NCI-H748 treated with DMSO at 0.1 percent for 48 hours (cell line): ENCODE data around the gene CLDN5.

Experiments used
- DNase-seq: peaks from one replicate; lab custom pipeline; 2025; lab: John Stamatoyannopoulos, UW

Gene CLDN5

DNA sequence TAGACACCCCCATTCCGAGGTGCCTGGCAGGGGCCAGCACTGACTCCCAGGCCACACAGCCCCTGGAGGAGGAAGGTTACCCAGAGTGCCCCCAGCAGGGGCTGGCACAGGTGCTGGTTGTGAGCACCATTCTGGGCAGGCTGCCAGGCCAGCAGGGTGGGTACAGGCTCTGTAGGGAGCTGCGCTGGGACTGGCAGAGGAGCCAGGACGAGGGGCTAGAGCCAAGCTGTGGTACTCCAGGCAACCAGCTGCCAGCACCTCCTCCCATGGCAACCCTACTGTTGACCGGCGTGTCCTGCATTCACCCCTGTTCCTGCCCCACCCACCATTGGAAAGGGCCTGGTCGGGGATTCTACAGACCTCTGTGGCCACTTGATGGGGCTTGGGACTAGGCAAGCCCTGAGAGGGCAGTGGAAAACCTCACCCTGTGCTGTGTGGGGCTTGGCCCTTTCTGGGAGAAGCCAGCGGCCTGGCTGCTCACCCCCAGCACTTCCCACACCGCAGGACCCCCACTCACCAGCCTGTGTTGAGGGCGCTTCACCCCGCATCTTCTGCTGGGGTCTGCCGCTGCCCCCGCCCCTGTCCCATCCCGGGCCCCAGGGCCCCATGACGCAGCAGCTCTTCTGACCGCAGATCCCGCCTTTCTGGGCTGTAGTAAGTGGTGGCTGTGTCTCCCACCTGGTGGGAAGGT is 1.9 kb downstream of the CLDN5 start:
- DNase-seq = no peak

DNA sequence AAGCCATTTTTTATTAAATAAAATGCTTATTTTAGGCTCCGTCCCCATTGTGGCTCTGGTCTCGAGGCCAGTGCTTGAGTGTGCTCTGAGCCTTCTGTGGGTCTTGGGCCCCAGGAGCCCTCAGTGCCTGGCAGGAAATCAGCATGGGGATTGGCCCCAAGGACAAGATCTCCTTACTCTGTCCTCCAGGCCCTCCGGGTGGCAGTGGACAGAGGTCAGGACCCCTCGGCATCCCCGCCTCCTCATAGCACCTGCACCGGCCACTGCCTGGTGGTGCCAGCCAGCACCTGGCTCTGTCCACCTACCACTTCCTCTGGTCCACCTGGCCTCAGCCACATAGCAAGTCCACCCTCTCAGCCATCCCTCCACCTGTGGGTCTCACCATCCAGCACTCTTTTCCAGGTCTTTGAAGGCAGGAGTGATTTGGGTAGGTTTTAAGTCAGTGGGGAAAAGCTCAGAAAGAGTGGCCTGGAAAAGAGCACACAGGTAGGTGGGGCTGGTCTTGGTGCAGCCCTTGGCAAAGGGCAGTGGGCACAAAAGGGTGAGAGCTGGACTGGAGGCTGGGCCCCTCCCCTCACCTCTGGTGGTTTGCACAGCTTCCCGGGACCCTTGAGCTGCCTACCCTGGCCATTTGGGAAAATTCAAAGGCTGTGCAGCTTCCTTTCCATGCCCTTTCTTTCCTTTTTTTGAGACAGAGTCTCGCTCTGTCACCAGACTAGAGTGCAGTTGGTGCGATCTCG is 3.5 kb downstream of the CLDN5 start:
- no peak for DNase-seq

DNA sequence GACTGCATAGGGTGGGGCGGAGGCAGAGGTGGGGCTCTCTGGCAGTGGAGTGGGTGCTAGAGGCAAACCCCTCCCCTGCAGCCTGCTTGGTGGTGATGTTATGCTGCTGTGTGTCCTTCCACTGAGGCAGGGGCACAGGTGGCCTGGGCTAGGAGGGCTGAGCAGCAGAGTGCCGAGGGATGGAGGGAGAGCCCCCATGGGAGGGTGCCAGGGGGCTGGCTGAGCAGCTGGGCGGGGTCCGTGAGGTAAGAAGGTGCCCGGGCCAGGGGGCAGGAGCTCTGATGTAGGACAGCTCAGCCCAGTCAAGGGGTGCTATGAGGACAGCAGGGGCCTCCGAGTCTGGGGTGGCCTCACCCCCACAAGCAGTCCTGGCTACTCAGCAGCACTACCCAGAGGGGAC is 4.2 kb downstream of the CLDN5 start:
- DNase-seq = no peak

DNA sequence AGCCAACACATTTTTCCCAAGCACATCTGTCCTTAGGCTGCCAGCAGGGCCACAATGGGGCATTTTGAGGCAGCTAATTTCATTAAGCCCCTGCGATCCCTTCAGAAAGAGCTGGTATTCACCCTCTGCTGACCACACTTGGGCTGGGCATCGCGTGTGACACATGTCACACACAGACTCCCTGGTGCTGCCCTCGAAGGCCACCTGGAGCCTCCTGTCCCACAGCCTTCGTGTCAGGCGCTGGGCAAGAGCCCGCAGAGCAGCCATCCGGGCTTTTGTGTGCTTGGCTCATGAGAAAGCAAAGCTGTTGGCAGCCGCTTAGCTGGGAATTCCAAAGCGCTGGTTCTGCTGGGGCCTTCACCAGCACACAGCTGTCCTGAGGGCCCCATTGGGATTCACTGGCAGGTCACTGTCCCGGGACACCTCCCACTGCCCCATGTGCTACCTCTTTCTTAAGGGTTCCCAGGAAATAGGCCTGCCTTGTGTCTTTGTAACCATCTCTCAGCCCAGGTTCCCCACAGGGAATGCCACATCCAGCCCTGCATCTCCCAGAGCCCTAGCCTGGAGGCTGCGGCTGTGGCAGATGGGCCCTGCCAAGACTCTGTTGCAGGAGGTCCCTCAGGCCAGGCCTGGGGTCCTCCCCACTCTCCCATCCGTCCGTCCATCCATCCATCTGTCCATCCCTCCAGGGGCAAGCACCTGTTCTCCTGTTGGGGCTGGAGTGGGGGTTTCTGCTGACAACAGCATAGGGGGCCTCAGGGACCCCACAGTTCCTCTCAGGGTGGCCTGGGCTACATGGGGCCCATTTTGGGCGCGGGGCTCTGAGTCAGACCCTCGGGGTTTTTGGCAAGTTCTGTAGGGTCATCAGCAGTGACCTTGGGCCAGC is 4.9 kb downstream of the CLDN5 start:
- no peak for DNase-seq

DNA sequence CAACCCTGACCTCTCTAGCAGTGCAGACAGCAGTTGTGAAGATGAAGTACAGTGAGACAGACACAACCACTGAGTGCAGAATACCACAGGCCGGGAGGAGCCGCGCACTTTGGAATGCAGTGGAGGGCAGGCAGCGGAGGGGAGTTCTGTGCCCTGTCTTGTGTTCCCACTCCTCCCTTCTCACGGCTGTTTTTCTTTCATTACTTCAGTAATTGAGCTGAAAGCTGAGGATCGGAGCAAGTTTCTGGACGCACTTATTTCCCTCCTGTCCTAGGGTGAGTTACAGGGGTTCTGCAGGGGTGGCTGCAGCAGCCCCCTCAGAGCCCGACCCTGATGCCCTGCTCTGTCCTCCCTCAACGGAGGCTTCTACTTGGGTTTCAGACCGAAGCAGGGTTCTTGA is 5.6 kb downstream of the CLDN5 start:
- DNase-seq = no peak

DNA sequence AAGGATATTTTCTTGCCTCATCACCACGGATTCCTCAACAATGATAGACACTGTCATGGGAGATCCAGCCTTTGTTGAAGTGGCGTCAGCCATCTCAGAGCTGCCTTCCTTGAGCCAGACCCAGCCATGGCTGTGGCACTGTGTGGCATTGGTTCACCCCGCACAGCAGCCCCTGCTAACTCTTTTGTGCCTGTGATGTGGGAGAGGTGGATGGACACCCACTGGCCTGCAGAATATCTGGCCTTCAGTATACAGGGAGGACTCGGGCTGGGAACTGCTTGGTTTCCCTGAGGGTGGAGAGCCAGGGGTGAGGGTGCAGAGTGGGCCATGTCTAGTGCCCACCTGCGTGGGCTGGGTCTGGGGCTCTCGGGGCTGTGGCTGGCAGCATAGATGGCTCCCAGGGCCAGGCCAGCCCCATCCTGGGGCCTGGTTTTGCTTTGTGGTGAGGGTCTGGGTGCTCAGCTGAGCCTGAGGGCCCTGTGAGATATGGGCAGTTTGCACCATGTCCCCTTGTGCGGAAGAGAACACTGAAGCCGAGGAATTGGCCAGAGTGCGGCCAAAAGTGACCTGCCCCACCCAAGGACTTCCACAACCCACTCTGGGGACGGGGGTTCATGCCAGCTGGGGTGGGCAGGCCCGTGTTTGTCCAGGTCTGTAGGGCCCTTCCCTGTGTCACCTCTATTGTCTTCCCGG is 6.1 kb downstream of the CLDN5 start:
- no peak for DNase-seq

DNA sequence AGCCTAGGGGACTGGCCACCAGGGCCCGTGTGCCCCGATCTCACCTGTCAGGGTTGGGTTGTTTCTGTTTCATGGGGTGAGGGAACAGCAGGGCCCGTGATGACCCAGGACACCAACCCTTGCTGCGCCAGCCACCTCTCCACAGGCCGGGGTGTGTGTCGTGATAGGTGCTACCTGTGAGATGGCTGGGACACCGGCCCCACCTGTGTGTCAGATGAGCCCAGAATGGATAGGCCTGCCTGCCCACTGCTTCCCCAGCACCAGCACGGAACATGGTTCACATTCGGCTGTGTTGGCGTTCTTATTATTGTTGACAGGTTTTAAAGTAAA is 7.1 kb downstream of the CLDN5 start:
- no peak for DNase-seq

DNA sequence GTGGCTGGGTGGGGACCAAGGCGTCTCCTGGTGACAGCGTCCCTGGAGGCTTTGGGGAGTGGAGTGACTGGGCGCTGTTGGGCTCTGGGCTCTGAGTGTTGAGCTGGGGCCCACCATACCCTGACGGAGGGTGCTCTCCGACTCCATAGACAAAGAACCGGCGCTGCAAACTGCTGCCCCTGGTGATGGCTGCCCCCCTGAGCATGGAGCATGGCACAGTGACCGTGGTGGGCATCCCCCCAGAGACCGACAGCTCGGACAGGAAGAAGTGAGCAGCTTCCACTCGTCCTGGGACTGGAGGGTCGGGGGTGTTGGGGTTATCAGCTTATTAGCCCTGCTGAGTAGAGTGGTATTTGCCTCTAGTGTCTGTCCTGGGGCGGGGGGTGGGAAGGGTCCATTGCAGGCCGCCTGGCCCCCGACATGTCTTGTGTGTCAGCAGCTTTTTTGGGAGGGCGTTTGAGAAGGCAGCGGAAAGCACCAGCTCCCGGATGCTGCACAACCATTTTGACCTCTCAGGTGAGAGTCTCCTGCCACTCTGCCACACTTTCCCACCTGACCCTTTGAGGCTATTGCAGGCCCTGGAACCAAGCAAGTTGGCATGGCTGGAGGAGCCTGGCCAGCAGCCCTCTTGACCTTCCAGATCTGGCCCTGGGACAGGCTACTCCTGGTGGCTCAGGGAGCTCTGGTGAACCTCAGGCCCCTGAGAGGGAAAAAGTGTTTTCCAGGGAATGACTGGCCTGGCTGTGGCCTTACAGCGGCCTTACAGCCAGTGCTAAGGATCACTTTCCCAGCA is 7.6 kb downstream of the CLDN5 start:
- no peak for DNase-seq

DNA sequence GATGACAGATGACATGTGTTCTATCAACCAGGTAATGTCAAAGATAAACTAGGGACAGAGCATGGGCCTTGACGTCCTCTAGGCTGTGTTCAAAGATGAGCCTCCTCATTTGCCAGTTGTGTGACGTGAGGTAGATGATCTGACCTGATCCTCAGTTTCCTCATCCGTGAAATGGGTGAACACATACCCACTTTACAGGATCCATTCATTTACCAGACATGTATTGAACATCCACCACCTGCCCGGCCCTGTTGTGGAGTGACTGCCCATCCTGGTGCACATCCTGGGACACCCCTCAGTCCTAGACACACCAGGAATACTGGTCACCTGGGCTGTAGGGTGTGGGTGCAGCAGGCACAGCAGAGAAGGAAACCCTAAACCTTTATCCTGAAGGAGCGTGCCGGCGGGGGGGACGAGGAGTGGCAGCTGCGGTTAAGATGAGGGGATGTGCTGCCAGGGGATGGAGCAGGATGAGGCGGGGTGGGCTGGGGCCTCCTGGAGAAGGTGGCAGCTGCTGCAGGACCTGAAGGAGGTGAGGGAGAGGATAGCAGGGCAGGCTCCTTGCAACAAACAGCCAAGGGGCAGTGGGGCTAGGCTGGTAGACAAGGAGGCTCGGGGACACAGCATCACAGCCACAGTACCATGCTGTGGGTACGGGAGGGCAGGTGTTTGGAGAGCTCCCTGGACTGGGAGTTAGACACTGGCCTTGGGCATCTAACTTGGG is 8.4 kb downstream of the CLDN5 start:
- no peak for DNase-seq

DNA sequence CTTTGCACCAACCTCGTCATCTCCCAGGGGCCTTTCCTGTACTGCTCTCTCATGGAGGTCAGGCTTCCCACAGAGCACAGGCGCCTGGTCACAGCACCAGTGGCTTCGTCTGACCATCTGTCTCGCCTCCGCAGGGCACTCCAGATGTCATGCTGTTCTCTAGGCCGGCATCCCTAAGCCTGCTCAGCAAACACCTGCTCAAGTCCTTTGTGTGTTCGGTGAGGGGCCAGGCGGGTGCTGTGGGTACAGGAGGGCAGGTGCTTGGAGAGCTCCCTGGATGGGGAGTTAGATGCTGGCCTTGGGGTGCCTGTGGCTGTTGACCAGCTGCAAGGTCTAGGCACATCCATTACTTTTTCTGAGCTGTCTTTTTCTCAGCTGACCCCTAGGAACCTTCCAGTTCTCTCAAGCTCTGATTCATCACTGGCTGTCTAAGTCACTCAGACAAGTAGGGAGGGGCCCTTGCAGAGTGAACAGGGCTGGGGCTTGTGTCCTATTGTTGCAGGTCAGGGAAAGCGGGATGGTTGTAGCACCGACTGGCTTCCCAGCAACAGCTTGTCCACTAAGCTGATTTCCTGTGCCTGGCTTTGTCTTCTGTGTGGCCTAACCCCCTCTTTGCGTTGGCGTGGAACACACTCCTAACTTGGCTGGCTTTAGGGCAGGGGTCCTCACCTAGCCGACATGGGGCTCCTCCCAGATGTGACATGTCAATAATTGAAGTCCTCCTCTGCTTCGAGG is 9.2 kb downstream of the CLDN5 start:
- no peak for DNase-seq

DNA sequence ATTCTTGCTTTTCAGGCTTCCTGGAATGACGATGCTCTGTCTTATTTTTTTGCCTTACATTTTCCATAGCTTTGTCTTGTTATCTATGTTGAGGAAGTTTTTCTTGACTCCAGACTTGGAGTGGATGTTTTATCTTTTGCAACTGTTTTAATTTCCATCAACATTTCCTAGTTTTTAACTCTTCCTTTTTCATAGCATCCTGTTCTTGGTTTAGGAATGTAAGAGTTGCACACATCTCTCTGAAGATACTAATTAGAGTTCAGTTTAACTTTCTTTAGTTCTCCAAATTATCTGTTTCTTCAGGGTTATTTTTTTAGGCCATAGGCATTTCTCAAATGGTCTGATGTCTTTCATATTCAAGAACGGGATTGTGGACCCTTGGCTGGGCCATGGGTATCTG is 10.4 kb downstream of the CLDN5 start:
- DNase-seq = no peak

DNA sequence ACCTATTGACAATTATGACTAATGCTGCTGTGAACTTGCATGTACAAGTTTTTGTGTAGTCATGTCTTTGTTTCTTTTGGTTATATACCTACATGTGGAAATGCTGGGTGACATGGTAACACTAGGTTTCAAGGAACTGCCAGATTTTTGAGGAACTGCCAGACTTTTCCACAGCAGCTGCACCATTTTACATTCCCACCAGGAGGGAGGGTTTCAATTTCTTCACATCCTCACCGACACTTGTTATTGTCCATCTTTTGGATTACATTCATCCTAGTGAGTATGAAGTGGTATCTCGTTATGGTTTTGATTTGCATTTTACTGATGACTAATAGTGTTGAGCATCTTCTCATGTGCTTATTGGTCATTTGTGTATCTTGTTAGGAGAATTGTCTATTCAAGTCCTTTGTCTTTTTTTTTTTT is 13.3 kb downstream of the CLDN5 start:
- no peak for DNase-seq

DNA sequence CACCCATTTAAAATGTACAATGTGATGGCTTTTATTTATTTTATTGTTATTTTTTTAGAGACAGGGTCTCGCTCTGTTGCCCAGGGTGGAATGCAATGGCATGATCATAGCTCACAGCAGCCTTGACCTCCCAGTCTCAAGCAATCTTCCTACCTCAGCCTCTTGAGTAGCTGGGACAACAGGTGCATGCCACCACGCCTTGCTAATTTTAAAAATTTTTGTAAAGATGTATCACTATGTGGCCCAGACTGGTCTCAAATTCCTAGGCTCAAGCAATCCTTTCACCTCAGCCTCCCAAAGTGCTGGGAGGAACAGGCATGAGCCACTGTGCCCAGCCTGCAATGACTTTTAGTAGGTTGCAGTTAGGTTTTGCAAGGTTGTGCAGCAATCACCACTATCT is 14.3 kb downstream of the CLDN5 start:
- no peak for DNase-seq

DNA sequence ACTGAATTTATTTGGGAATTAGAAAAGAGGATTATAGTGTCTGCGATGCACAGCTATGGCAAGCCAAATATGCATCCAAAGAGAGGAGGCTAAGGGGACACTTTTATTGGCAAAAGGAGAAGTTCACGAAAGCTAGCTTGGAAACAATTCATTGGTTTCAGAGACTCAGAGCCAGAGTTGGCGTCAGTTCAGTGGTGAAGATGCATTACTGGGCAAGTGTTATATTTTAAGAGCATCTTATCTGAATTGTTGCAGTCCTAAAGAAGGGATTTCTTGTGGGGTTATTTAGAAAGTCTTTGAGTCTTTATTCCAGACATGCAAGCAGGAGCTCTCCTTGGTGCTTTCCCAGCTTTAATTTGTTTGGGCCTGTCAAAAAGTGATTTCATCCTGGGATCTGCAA is 15.0 kb downstream of the CLDN5 start:
- DNase-seq = no peak

DNA sequence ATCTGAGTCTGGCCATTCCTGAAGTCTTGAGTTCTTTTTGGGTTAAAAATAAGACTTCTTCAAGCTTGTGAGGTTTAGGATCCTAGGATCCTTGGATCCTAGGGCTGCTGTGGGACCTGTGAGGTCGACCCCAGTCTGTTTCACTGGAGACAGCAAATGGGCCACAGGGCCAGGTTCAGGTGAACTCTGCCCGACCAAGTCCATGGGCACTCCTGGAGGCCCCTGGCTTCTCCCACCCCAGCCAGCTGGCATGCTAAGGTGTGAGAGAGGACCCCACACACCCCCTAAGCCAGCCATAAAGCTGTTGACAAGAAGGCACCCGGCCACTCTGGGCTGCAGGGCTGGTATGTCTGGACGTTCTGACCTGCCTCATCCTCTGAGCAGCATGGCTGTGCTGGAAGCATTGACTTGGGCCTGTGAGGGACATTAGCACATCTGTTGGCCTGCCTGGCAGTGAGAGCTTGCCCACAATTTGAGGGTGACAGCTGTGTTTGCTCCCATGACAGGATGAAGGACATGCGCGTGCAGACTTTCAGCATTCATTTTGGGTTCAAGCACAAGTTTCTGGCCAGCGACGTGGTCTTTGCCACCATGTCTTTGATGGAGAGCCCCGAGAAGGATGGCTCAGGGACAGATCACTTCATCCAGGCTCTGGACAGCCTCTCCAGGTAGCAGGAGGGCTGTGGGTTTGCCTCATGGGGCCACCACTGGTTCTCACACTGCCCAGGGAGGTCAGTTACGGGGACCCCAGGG is 16.0 kb downstream of the CLDN5 start:
- DNase-seq = no peak

DNA sequence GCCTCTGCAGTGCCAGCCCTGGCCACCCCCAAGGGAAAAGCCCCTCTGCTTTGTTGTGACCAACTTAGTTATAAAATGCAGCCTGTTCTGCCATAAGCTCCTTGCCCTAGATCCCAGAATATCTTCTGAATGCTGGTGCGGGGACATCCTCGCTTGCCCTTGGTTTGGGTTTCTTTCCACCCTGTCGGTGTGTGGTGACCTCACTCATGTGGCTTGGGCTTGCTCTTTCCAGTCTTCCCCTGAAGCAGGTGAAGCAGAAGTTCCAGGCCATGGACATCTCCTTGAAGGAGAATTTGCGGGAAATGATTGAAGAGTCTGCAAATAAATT is 16.7 kb downstream of the CLDN5 start:
- no peak for DNase-seq

DNA sequence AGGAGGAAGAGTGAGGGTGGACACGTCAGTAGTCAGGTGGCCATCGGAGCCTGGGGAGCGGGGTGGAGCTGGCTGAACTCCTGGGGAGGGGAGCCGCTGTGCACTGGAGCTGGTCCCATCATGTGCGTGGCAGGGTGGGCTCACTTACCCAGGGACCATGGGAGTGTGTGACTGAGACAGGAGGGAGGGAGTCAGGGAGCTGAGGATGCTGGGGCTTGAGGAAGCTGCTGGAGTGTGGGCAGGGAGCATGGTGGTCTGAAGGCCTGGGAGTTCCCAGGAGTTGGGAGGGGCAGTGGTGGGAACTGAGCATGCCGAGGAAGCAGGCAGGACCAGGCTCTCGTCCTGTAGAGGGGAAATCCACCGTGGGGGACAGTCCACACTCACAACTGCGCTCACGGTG is 18.0 kb downstream of the CLDN5 start:
- no peak for DNase-seq

DNA sequence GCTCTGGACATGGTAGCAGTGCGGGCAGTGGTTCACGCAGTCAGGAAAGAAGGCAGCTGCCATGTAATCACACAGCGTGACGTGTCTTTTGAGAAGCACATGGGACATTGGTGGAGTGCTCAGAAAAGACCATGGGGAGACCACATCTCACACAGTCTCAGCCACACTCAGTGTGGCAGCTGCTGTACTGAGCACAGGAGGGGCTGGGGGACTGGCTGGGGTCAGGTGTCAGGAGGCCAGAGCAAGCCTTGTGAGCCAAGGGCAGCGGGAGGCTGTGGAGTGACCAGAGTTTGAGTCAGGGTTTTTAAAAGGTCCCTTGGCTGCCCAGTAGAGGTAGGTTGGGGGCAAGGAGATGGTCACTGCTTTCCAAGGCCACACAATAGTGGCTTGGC is 18.5 kb downstream of the CLDN5 start:
- DNase-seq = no peak

DNA sequence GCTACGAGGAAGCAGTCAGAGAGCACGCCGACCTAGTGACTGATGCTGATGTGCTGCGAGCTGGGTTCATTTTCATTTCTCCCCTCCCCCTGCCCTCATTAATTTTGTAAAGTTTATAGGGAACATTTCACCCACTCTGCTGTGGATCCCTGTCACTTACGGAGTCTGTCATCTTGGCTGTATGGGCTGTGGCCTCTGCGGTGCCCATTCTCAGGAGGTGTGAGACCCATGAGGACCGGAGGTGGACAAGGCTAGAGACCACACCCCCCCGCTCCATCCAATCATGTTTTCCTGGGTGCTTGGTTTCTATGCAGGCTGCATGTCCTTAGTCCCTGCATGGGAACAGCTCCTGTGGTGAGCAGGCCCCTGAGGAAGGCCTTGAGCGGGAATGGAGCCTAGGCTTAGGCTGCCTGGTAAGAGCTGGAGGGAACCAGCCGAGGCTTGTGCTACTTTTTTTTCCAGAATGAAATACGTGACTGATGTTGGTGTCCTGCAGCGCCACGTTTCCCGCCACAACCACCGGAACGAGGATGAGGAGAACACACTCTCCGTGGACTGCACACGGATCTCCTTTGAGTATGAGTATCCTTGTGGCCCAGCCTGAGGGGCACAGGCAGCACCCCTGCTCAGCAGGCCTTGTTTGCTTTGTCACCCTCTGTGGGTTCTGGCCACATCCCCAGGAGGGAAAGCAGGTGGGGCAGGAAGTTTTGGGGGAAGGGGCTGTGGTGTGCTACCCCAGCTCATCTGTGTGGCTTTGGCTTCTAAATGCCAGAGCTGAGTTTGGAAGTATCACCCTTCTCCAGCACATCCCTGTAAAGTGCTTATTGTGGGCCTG is 19.1 kb downstream of the CLDN5 start:
- DNase-seq = no peak
